ENCODE measurements around the gene ENTPD1.

DNA sequence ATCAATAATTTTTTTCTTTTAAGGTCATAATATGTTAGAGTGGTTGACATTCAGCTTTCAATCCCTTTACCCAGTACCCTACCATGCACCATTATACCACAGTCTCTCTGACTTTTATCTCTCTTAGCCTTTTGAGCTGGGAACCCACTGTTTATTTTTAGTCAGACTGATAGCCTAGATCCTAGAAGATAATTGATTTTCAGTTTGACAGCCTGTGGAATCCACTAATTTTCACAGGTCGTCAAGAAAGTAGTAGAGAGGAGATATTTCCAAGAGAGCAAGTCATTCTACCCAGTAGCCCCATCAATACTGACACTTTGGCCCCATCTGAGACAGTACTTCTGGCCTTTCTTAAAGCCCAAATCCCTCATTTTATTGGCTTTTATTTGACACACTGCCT is 84.7 kb downstream of the ENTPD1 start:
- TF ChIP-seq, protein P1, sequence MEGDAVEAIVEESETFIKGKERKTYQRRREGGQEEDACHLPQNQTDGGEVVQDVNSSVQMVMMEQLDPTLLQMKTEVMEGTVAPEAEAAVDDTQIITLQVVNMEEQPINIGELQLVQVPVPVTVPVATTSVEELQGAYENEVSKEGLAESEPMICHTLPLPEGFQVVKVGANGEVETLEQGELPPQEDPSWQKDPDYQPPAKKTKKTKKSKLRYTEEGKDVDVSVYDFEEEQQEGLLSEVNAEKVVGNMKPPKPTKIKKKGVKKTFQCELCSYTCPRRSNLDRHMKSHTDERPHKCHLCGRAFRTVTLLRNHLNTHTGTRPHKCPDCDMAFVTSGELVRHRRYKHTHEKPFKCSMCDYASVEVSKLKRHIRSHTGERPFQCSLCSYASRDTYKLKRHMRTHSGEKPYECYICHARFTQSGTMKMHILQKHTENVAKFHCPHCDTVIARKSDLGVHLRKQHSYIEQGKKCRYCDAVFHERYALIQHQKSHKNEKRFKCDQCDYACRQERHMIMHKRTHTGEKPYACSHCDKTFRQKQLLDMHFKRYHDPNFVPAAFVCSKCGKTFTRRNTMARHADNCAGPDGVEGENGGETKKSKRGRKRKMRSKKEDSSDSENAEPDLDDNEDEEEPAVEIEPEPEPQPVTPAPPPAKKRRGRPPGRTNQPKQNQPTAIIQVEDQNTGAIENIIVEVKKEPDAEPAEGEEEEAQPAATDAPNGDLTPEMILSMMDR (IDR thresholded peaks at IDR 0.05): no peak
- no peak for TF ChIP-seq POLR2A (IDR thresholded peaks at IDR 0.05)
